ENCODE results near the gene PTPN23. TPM values are rescaled to one million over a fixed set of nuclear protein-coding genes. Genes with fewer than 3 reads are reported as not detected.

Gene PTPN23
- total RNA-seq, 1 experiment from 2014 or later: 53.5 TPM

DNA sequence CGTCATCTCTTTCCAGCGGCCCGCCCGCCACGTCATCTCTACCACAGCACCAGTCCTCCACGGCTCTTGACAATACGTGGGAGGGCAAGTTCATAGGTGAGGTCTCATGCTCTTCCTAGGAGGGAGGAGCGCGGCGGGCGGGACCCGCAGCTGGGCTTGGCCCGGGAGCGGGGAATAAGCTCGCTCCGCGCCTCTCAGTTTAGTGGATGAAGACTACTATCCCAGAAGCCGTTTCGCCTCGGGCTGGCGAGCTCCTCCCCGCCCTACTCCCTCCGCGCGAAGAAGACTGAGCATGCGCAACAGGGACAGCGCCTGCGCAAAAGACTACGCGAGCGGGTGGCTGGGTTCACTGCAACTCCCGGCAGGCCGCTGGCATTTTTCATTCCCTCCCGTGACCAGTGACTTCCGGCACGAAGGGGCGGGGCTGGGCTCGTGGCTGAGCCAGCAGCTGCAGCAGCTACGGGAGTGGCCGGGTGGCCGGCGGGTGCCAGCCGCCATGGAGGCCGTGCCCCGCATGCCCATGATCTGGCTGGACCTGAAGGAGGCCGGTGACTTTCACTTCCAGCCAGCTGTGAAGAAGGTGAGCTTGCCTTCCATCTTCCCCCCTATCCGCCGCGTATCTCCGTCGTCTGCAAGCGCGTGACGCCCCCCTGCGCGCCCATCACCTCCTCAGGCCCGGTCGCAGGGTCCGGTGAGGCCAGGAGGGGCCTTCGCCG is at the start of gene PTPN23 (continued):
- TF ChIP-seq, protein P1, sequence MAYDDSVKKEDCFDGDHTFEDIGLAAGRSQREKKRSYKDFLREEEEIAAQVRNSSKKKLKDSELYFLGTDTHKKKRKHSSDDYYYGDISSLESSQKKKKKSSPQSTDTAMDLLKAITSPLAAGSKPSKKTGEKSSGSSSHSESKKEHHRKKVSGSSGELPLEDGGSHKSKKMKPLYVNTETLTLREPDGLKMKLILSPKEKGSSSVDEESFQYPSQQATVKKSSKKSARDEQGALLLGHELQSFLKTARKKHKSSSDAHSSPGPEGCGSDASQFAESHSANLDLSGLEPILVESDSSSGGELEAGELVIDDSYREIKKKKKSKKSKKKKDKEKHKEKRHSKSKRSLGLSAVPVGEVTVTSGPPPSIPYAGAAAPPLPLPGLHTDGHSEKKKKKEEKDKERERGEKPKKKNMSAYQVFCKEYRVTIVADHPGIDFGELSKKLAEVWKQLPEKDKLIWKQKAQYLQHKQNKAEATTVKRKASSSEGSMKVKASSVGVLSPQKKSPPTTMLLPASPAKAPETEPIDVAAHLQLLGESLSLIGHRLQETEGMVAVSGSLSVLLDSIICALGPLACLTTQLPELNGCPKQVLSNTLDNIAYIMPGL (CRISPR knock-in tag; IDR thresholded peaks at IDR 0.05): no peak
- peak; percentile 41; the same call in 1 of the 2 replicates for TF ChIP-seq TEAD4 (CRISPR knock-in tag; IDR thresholded peaks at IDR 0.05)
- TF ChIP-seq MYBL2 (CRISPR knock-in tag; IDR thresholded peaks at IDR 0.05): 0 out of 2 replicates have a peak, but pooled peaks have one; percentile 30
- TF ChIP-seq, protein P2, sequence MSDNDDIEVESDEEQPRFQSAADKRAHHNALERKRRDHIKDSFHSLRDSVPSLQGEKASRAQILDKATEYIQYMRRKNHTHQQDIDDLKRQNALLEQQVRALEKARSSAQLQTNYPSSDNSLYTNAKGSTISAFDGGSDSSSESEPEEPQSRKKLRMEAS (CRISPR knock-in tag; IDR thresholded peaks at IDR 0.05): peak; percentile 87
- no peak; the same call in 1 of the 2 replicates for TF ChIP-seq CBFB (CRISPR knock-in tag; IDR thresholded peaks at IDR 0.05; ENCODE audit: low read depth)
- TF ChIP-seq, protein P3, sequence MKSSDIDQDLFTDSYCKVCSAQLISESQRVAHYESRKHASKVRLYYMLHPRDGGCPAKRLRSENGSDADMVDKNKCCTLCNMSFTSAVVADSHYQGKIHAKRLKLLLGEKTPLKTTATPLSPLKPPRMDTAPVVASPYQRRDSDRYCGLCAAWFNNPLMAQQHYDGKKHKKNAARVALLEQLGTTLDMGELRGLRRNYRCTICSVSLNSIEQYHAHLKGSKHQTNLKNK (CRISPR knock-in tag; IDR thresholded peaks at IDR 0.05): no peak; the same call in 1 of the 2 replicates
- TF ChIP-seq, protein P4, sequence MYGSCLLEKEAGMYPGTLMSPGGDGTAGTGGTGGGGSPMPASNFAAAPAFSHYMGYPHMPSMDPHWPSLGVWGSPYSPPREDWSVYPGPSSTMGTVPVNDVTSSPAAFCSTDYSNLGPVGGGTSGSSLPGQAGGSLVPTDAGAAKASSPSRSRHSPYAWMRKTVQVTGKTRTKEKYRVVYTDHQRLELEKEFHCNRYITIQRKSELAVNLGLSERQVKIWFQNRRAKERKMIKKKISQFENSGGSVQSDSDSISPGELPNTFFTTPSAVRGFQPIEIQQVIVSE (CRISPR knock-in tag; IDR thresholded peaks at IDR 0.05; ENCODE audit: borderline replicate concordance): no peak
- TF ChIP-seq SMAD4 (CRISPR knock-in tag; IDR thresholded peaks at IDR 0.05): 0 out of 2 replicates have a peak, but pooled peaks have one; percentile 27
- no peak for TF ChIP-seq ZNF219 (CRISPR knock-in tag; IDR thresholded peaks at IDR 0.05; ENCODE audit: borderline replicate concordance)
- TF ChIP-seq, protein P5, sequence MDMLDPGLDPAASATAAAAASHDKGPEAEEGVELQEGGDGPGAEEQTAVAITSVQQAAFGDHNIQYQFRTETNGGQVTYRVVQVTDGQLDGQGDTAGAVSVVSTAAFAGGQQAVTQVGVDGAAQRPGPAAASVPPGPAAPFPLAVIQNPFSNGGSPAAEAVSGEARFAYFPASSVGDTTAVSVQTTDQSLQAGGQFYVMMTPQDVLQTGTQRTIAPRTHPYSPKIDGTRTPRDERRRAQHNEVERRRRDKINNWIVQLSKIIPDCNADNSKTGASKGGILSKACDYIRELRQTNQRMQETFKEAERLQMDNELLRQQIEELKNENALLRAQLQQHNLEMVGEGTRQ (CRISPR knock-in tag; IDR thresholded peaks at IDR 0.05): peak; percentile 96
- TF ChIP-seq ZBTB21 (CRISPR knock-in tag; IDR thresholded peaks at IDR 0.05; ENCODE audit: borderline replicate concordance): no peak
- TF ChIP-seq FOXK1 (CRISPR knock-in tag; IDR thresholded peaks at IDR 0.05): peak; percentile 74
- peak; percentile 89; the same call in 1 of the 2 replicates for TF ChIP-seq TEAD1 (CRISPR knock-in tag; IDR thresholded peaks at IDR 0.05)
- no peak for TF ChIP-seq PRRX2 (CRISPR knock-in tag; IDR thresholded peaks at IDR 0.05)
- TF ChIP-seq CREB1 (CRISPR knock-in tag; IDR thresholded peaks at IDR 0.05): no peak
- TF ChIP-seq NFYB (CRISPR knock-in tag; conservative IDR thresholded peaks at IDR 0.05; ENCODE audit: low read depth): 0 out of 2 replicates have a peak, but pooled peaks have one; percentile 12
- TF ChIP-seq, protein P6, sequence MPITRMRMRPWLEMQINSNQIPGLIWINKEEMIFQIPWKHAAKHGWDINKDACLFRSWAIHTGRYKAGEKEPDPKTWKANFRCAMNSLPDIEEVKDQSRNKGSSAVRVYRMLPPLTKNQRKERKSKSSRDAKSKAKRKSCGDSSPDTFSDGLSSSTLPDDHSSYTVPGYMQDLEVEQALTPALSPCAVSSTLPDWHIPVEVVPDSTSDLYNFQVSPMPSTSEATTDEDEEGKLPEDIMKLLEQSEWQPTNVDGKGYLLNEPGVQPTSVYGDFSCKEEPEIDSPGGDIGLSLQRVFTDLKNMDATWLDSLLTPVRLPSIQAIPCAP (CRISPR knock-in tag; IDR thresholded peaks at IDR 0.05): peak; percentile 66
- peak; percentile 40; the same call in 1 of the 2 replicates for TF ChIP-seq ETV6 (CRISPR knock-in tag; IDR thresholded peaks at IDR 0.05)
- no peak for TF ChIP-seq OVOL2 (CRISPR knock-in tag; IDR thresholded peaks at IDR 0.05; ENCODE audit: borderline replicate concordance)
- no peak for TF ChIP-seq SOX15 (CRISPR knock-in tag; IDR thresholded peaks at IDR 0.05)
- TF ChIP-seq ZNF232 (CRISPR knock-in tag; IDR thresholded peaks at IDR 0.05): no peak
- no peak for TF ChIP-seq ESRRA (CRISPR knock-in tag; IDR thresholded peaks at IDR 0.05; ENCODE audit: borderline replicate concordance)
- TF ChIP-seq HMGA2 (CRISPR knock-in tag; IDR thresholded peaks at IDR 0.05): no peak
- no peak for TF ChIP-seq NR3C1 (CRISPR knock-in tag; conservative IDR thresholded peaks at IDR 0.05; ENCODE audit: low read depth)
- TF ChIP-seq, protein P7, sequence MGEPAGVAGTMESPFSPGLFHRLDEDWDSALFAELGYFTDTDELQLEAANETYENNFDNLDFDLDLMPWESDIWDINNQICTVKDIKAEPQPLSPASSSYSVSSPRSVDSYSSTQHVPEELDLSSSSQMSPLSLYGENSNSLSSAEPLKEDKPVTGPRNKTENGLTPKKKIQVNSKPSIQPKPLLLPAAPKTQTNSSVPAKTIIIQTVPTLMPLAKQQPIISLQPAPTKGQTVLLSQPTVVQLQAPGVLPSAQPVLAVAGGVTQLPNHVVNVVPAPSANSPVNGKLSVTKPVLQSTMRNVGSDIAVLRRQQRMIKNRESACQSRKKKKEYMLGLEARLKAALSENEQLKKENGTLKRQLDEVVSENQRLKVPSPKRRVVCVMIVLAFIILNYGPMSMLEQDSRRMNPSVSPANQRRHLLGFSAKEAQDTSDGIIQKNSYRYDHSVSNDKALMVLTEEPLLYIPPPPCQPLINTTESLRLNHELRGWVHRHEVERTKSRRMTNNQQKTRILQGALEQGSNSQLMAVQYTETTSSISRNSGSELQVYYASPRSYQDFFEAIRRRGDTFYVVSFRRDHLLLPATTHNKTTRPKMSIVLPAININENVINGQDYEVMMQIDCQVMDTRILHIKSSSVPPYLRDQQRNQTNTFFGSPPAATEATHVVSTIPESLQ (CRISPR knock-in tag; IDR thresholded peaks at IDR 0.05): no peak
- no peak for TF ChIP-seq NR1H2 (CRISPR knock-in tag; IDR thresholded peaks at IDR 0.05)
- peak; percentile 64; the same call in 1 of the 2 replicates for TF ChIP-seq NFE2L1 (CRISPR knock-in tag; IDR thresholded peaks at IDR 0.05)
- no peak for TF ChIP-seq JAZF1 (CRISPR knock-in tag; IDR thresholded peaks at IDR 0.05)
- TF ChIP-seq FOXJ3 (CRISPR knock-in tag; IDR thresholded peaks at IDR 0.05; ENCODE audit: borderline replicate concordance): no peak
- TF ChIP-seq, protein P8, sequence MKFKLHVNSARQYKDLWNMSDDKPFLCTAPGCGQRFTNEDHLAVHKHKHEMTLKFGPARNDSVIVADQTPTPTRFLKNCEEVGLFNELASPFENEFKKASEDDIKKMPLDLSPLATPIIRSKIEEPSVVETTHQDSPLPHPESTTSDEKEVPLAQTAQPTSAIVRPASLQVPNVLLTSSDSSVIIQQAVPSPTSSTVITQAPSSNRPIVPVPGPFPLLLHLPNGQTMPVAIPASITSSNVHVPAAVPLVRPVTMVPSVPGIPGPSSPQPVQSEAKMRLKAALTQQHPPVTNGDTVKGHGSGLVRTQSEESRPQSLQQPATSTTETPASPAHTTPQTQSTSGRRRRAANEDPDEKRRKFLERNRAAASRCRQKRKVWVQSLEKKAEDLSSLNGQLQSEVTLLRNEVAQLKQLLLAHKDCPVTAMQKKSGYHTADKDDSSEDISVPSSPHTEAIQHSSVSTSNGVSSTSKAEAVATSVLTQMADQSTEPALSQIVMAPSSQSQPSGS (CRISPR knock-in tag; IDR thresholded peaks at IDR 0.05; ENCODE audit: borderline replicate concordance, low read depth): no peak
- TF ChIP-seq SMAD3 (CRISPR knock-in tag; IDR thresholded peaks at IDR 0.05; ENCODE audit: borderline replicate concordance): no peak
- TF ChIP-seq ATF1 (CRISPR knock-in tag; IDR thresholded peaks at IDR 0.05): no peak
- TF ChIP-seq GRHL2 (CRISPR knock-in tag; IDR thresholded peaks at IDR 0.05; ENCODE audit: insufficient replicate concordance, severe bottlenecking): no peak

All from WTC11 (cell line).